HG02885 (cell line): ENCODE measurements around the gene AGPAT1.
A peak's percentile ranks its signal among the peaks of the same experiment; 100 is the strongest.
"Not testable (repeated sequence)": the region's sequence is repeated elsewhere in the genome, so short reads cannot be mapped to it uniquely, and the experiment has no call there.

ENCODE experiments used
- ATAC-seq: cut with Tn5 transposase; IDR thresholded peaks from one replicate; pipeline ENCODE4 v1.9.1; 2021; ENCODE audit warnings: mild to moderate bottlenecking; ENCODE audit not compliant: unreplicated experiment, poor library complexity

The AGPAT1 gene

GRCh38 chr6:32151181-32151862 lies 24.6 kb downstream of the AGPAT1 start:
- no peak for ATAC-seq

GRCh38 chr6:32149932-32150870 lies 25.7 kb downstream of the AGPAT1 start:
- no peak for ATAC-seq

- ATAC-seq, result no peak
Measured at GRCh38 chr6:32149092-32149755, 26.7 kb downstream of the AGPAT1 start.

- ATAC-seq, result no peak
Measured at GRCh38 chr6:32148289-32149091, 27.4 kb downstream of the AGPAT1 start.

GRCh38 chr6:32147401-32148132 lies 28.3 kb downstream of the AGPAT1 start:
- no peak for ATAC-seq

- ATAC-seq, result no peak
Measured at GRCh38 chr6:32146687-32147086, 29.2 kb downstream of the AGPAT1 start.

- no peak for ATAC-seq
Measured at GRCh38 chr6:32146287-32146686, 29.6 kb downstream of the AGPAT1 start.

GRCh38 chr6:32144238-32144637 lies 31.6 kb downstream of the AGPAT1 start:
- ATAC-seq, result not testable (repeated sequence)

GRCh38 chr6:32140420-32141046 lies 35.4 kb downstream of the AGPAT1 start:
- ATAC-seq, result no peak

GRCh38 chr6:32139590-32139989 lies 36.3 kb downstream of the AGPAT1 start:
- ATAC-seq, result no peak

GRCh38 chr6:32137454-32137853 lies 38.4 kb downstream of the AGPAT1 start:
- no peak for ATAC-seq

- ATAC-seq, result no peak
Measured at GRCh38 chr6:32133786-32134185, 42.1 kb downstream of the AGPAT1 start.

GRCh38 chr6:32132110-32132509 lies 43.8 kb downstream of the AGPAT1 start:
- no peak for ATAC-seq

- ATAC-seq, result no peak
Measured at GRCh38 chr6:32131439-32131948, 44.4 kb downstream of the AGPAT1 start.

- no peak for ATAC-seq
Measured at GRCh38 chr6:32129297-32130088, 46.4 kb downstream of the AGPAT1 start.

GRCh38 chr6:32128751-32129296 lies 47.1 kb downstream of the AGPAT1 start:
- no peak for ATAC-seq

GRCh38 chr6:32127717-32128592 lies 47.9 kb downstream of the AGPAT1 start, which contains the start of gene ATF6B:
ATF6B (minus strand) TSS chr6:32128246; CDS start chr6:32128207, 39 bp downstream.
- peak; percentile 81 for ATAC-seq
